ENCODE measurements around the gene MRTFA. TPM values are rescaled to one million over a fixed set of nuclear protein-coding genes. Genes with fewer than 3 reads are reported as not detected.

The MRTFA gene
- total RNA-seq, 1 experiment from 2014 or later = 28.0 TPM

GRCh38 chr22:40673017-40673416 is 36.5 kb upstream of the MRTFA start:
- no peak overlapping the region for H3K27ac ChIP-seq (ENCODE audit: low read depth, low read length)
- H3K9me2 ChIP-seq (ENCODE audit: insufficient read depth) = no peaks in the 10 kb centered on the region
- no peaks in the 10 kb centered on the region for H3K27me3 ChIP-seq (ENCODE audit: insufficient read depth, low read length)
- peaks cover 0 to 10% of the 10 kb centered on the region in 2 experiments; a peak in 2 of 4 replicates for H3K4me1 ChIP-seq (ENCODE audit: control insufficient read depth in 1 of 2, insufficient read depth in 2 of 2, low read length in 2 of 2)
- ChIA-PET CTCF (no interaction called here), RAD21 (ENCODE audit: low non-redundant PET in 1 of 2, low total read pairs in 2 of 2, uncharacterized antibody in 2 of 2, unreplicated experiment in 2 of 2) (no interaction called here), POLR2A (no interaction called here)
- intact Hi-C loops (cut with micrococcal nuclease) = no loop called here
- H4K20me1 ChIP-seq (ENCODE audit: insufficient read depth) = no peaks in the 10 kb centered on the region
- H3K79me2 ChIP-seq (ENCODE audit: insufficient read depth, low read length) = no peaks in the 10 kb centered on the region
- no peaks in the 10 kb centered on the region for H3K9me3 ChIP-seq (ENCODE audit: control insufficient read depth in 1 of 2, insufficient read depth in 1 of 2, low read depth in 1 of 2, low read length in 2 of 2)
- no peaks in the 10 kb centered on the region for H3K36me3 ChIP-seq (ENCODE audit: control insufficient read depth in 1 of 2, insufficient read depth in 2 of 2, low read length in 2 of 2)
- no peak overlapping the region for H3K9ac ChIP-seq (ENCODE audit: low read length)
- no peak for ATAC-seq
- TF ChIP-seq SRF (IDR thresholded peaks at IDR 0.05; ENCODE audit: low read depth) = no peak
- no peak for TF ChIP-seq TCF7L2 (IDR thresholded peaks at IDR 0.05; ENCODE audit: borderline replicate concordance, extremely low read depth, insufficient read depth, insufficient read length)
- TF ChIP-seq SP1 (IDR thresholded peaks at IDR 0.05; ENCODE audit: low read depth) = no peak
- no peak for TF ChIP-seq SIN3A (IDR thresholded peaks at IDR 0.05; ENCODE audit: low read depth)
- TF ChIP-seq YY1 (IDR thresholded peaks at IDR 0.05; ENCODE audit: extremely low read depth, insufficient replicate concordance, low read depth, low read length) = no peak
- no peak for TF ChIP-seq ZFX (IDR thresholded peaks at IDR 0.05)
- TF ChIP-seq CBX3 (IDR thresholded peaks at IDR 0.05; ENCODE audit: low read depth) = no peak
- TF ChIP-seq MAX (IDR thresholded peaks at IDR 0.05) = no peak
- TF ChIP-seq ZNF274 (IDR thresholded peaks at IDR 0.05; ENCODE audit: low read depth, low read length) = no peak
- TF ChIP-seq POLR2A (IDR thresholded peaks at IDR 0.05; ENCODE audit: borderline replicate concordance, extremely low read depth, insufficient read depth, insufficient read length) = no peak
- TF ChIP-seq EZH2phosphoT487 (IDR thresholded peaks at IDR 0.05; ENCODE audit: borderline replicate concordance) = no peak
- TF ChIP-seq REST (IDR thresholded peaks at IDR 0.05; ENCODE audit: low read depth) = no peak
- no peak for TF ChIP-seq JUND (IDR thresholded peaks at IDR 0.05)
- no peak for TF ChIP-seq ZBTB33 (IDR thresholded peaks at IDR 0.05; ENCODE audit: extremely low read depth, insufficient replicate concordance, low read length)
- no peak for TF ChIP-seq CEBPB (IDR thresholded peaks at IDR 0.05; ENCODE audit: low read depth)
- TF ChIP-seq EZH2 (IDR thresholded peaks at IDR 0.05) = no peak
- no peak overlapping the region for H3K4me2 ChIP-seq (ENCODE audit: low read length)
- DNase-seq (ENCODE audit: low read depth, low spot score) = no peak
- no peak overlapping the region for H2AFZ ChIP-seq (ENCODE audit: low read depth, low read length, poor library complexity, severe bottlenecking)
- BruUV-seq (replicated peaks) = no TSS peak
- H3K4me3 ChIP-seq (replicated peaks in 1 of 2; ENCODE audit: low read depth in 1 of 2, low read length in 2 of 2) = no peak overlapping the region
